Astrocyte (in vitro differentiated cells and primary cell): ENCODE results near the gene SAP130. TPM values are rescaled to one million over a fixed set of nuclear protein-coding genes. Genes with fewer than 3 reads are reported as not detected.

ENCODE experiments used
- DNase-seq: peaks from one replicate; pipeline ENCODE4 v3.0.0-alpha.2; 2010; ENCODE audit warnings: low read depth
- FAIRE-seq: peaks from 2 replicates; lab custom pipeline; 2011; peaks lifted over from hg19 to GRCh38; lab: Jason Lieb, UNC
- H2AFZ ChIP-seq: 2 replicates; pipeline ENCODE4 v1.6.0; 2012; ENCODE audit warnings: low read depth, low read length, inconsistent platforms
- H3K27ac ChIP-seq: 2 replicates; pipeline ENCODE4 v1.5.1; 2011; ENCODE audit warnings: low read depth, low read length, inconsistent platforms
- H3K27me3 ChIP-seq: 2 replicates; pipeline ENCODE4 v1.6.0; 2011; ENCODE audit warnings: low read length, inconsistent platforms; ENCODE audit not compliant: insufficient read depth
- H3K36me3 ChIP-seq: 2 replicates; pipeline ENCODE4 v1.5.1; 2011; ENCODE audit warnings: low read length, inconsistent platforms; ENCODE audit not compliant: insufficient read depth
- H3K4me1 ChIP-seq: 2 replicates; pipeline ENCODE4 v1.5.1; 2011; ENCODE audit warnings: low read length, inconsistent platforms; ENCODE audit not compliant: insufficient read depth
- H3K4me2 ChIP-seq: 2 replicates; pipeline ENCODE4 v1.6.0; 2012; ENCODE audit warnings: low read length, inconsistent platforms
- H3K4me3 ChIP-seq: 2 replicates; pipeline ENCODE4 v1.5.1; 2011; ENCODE audit warnings: low read depth, mild to moderate bottlenecking, low read length, inconsistent platforms; ENCODE audit not compliant: insufficient read depth
- H3K79me2 ChIP-seq: 2 replicates; pipeline ENCODE4 v1.6.0; 2012; ENCODE audit warnings: mild to moderate bottlenecking, low read length, inconsistent platforms; ENCODE audit not compliant: insufficient read depth
- H3K9ac ChIP-seq: 2 replicates; pipeline ENCODE4 v1.6.0; 2012; ENCODE audit warnings: mild to moderate bottlenecking, low read length, inconsistent platforms
- H3K9me3 ChIP-seq: 2 replicates; pipeline ENCODE4 v1.5.1; 2012; ENCODE audit warnings: low read depth, mild to moderate bottlenecking, low read length, inconsistent platforms; ENCODE audit not compliant: insufficient read depth
- H4K20me1 ChIP-seq: 2 replicates; pipeline ENCODE4 v1.6.0; 2012; ENCODE audit warnings: low read length, inconsistent platforms; ENCODE audit not compliant: insufficient read depth
- H3K27ac Mint-ChIP-seq: one replicate; pipeline ENCODE4 v1.8.0; 2021; ENCODE audit warnings: mild to moderate bottlenecking, mixed read lengths; ENCODE audit not compliant: unreplicated experiment
- H3K27me3 Mint-ChIP-seq: one replicate; pipeline ENCODE4 v1.8.0; 2021; ENCODE audit warnings: low read depth, mixed read lengths; ENCODE audit not compliant: unreplicated experiment
- H3K36me3 Mint-ChIP-seq: one replicate; pipeline ENCODE4 v1.8.0; 2021; ENCODE audit warnings: low read depth, mixed read lengths; ENCODE audit not compliant: unreplicated experiment
- H3K4me1 Mint-ChIP-seq: one replicate; pipeline ENCODE4 v1.8.0; 2021; ENCODE audit warnings: low read depth, mixed read lengths; ENCODE audit not compliant: unreplicated experiment
- H3K4me3 Mint-ChIP-seq: one replicate; pipeline ENCODE4 v1.8.0; 2021; ENCODE audit warnings: mild to moderate bottlenecking, moderate library complexity, mixed read lengths; ENCODE audit not compliant: unreplicated experiment
- H3K9me3 Mint-ChIP-seq: one replicate; pipeline ENCODE4 v1.8.0; 2021; ENCODE audit warnings: mild to moderate bottlenecking, mixed read lengths; ENCODE audit not compliant: unreplicated experiment
- EZH2 ChIP-seq: IDR thresholded peaks from 2 replicates; pipeline ENCODE4 v1.6.1; 2012; ENCODE audit warnings: mild to moderate bottlenecking, low read length, inconsistent platforms; ENCODE audit not compliant: insufficient read depth
- total RNA-seq: library from RNA; stranded (reverse); gene quantifications from 2 replicates; pipeline ENCODE4 v1.2.1, GENCODE V29; 2021
- TF ChIP-seq, protein P1 (sequence below): IDR thresholded peaks from 2 replicates; pipeline ENCODE4 v1.5.1; 2011; ENCODE audit warnings: low read depth, mild to moderate bottlenecking, inconsistent platforms, low read length, moderate library complexity; ENCODE audit not compliant: insufficient read depth

SAP130 gene
- total RNA-seq, 1 donor from 2014 or later = 24.6 TPM

DNA sequence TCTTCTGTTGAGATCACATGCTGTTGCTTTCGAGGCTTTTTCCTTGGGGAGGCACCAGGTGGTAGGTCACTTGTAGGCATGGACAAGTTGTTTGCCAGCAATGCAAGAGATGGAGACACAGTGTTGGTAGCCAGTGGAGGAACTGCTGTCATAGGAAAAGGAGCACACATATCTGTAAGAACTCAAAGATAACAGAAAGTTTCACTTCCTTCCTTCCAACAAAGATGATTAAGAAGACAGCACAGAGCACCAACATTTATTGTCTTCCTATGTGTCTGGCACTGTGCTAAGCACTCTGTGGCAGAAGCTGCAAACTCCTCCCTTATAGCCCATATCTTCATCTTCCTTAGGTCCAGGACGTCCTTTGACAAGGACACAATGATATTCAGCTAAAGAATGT, 77.6 kb downstream of the SAP130 start:
- Histone ChIP-seq H3K79me2 (no peaks in the 10 kb centered on the region), H3K4me1 (peaks cover 3% of the 10 kb centered on the region), H2AFZ (no peak overlapping the region), H3K27me3 (no peaks in the 10 kb centered on the region), H3K36me3 (peaks cover 49% of the 10 kb centered on the region), H3K4me3 (no peak overlapping the region), H3K4me2 (no peak overlapping the region), H3K9ac (no peak overlapping the region), H3K27ac (no peak overlapping the region), H3K9me3 (no peaks in the 10 kb centered on the region), H4K20me1 (peaks cover 13% of the 10 kb centered on the region)
- Mint-ChIP-seq H3K27me3 (no peaks in the 10 kb centered on the region), H3K36me3 (peaks cover 22% of the 10 kb centered on the region), H3K27ac (no peak overlapping the region), H3K4me3 (no peak overlapping the region), H3K9me3 (no peaks in the 10 kb centered on the region), H3K4me1 (no peaks in the 10 kb centered on the region)
- DNase-seq (no peak), FAIRE-seq (no peak)
- TF ChIP-seq, protein P1, sequence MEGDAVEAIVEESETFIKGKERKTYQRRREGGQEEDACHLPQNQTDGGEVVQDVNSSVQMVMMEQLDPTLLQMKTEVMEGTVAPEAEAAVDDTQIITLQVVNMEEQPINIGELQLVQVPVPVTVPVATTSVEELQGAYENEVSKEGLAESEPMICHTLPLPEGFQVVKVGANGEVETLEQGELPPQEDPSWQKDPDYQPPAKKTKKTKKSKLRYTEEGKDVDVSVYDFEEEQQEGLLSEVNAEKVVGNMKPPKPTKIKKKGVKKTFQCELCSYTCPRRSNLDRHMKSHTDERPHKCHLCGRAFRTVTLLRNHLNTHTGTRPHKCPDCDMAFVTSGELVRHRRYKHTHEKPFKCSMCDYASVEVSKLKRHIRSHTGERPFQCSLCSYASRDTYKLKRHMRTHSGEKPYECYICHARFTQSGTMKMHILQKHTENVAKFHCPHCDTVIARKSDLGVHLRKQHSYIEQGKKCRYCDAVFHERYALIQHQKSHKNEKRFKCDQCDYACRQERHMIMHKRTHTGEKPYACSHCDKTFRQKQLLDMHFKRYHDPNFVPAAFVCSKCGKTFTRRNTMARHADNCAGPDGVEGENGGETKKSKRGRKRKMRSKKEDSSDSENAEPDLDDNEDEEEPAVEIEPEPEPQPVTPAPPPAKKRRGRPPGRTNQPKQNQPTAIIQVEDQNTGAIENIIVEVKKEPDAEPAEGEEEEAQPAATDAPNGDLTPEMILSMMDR = no peak
- no peak for TF ChIP-seq EZH2

DNA sequence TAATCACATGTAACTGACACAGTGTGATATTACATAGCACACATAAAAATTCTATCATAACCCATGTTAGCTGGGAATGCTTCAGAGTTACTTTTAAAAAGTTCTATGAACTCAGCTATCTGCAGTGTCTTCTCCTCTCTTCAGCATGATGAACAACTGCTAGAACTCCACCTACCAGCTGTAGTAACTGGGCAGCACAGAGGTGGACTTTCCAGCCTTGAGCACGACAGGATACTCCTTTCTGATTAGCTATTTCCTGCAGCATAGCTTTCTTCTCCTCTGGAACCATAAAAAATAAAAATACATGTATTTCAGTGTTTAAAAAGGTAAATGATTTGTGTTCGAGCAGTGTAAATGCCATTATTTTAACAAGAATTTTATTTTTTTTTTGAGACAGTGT, 82.6 kb downstream of the SAP130 start:
- Histone ChIP-seq H3K4me1 (no peaks in the 10 kb centered on the region), H3K27me3 (no peaks in the 10 kb centered on the region), H3K4me2 (no peak overlapping the region), H3K79me2 (no peaks in the 10 kb centered on the region), H4K20me1 (no peaks in the 10 kb centered on the region), H3K36me3 (peaks cover 50% of the 10 kb centered on the region), H3K27ac (no peak overlapping the region), H3K9ac (no peak overlapping the region), H3K9me3 (no peaks in the 10 kb centered on the region), H2AFZ (no peak overlapping the region), H3K4me3 (no peak overlapping the region)
- no peak for TF ChIP-seq EZH2
- TF ChIP-seq, protein P1 = no peak
- no peaks in the 10 kb centered on the region for H3K4me1 Mint-ChIP-seq
- no peak overlapping the region for H3K27ac Mint-ChIP-seq
- DNase-seq = no peak
- no peaks in the 10 kb centered on the region for H3K27me3 Mint-ChIP-seq
- no peak overlapping the region for H3K4me3 Mint-ChIP-seq
- H3K9me3 Mint-ChIP-seq = no peaks in the 10 kb centered on the region
- peaks cover 23% of the 10 kb centered on the region for H3K36me3 Mint-ChIP-seq
- FAIRE-seq = no peak

DNA sequence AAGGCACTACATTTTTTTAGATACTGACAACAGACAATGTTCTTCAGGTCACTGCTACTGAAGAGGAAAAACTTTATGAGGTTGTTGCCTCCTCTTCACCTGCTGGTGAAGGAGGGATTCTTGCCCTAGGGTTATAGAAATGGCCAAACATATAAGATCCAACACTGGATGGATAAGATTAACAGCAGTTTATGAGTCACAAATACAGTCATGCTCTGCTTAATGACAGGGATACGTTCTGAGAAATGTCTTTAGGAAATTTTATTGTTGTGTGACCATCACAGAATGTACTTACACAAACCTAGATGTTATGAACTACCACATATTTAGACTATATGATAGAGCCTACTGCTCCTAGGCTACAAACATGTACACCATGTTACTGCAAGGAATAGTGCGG, 84.7 kb downstream of the SAP130 start:
- H3K9me3 Mint-ChIP-seq = no peaks in the 10 kb centered on the region
- H3K4me1 ChIP-seq = no peaks in the 10 kb centered on the region
- H4K20me1 ChIP-seq = no peaks in the 10 kb centered on the region
- no peaks in the 10 kb centered on the region for H3K27me3 Mint-ChIP-seq
- H3K27me3 ChIP-seq = no peaks in the 10 kb centered on the region
- TF ChIP-seq EZH2 = no peak
- TF ChIP-seq, protein P1 = no peak
- FAIRE-seq (no peak), DNase-seq (no peak)
- no peak overlapping the region for H3K4me3 ChIP-seq
- H3K36me3 ChIP-seq = peaks cover 34% of the 10 kb centered on the region
- no peaks in the 10 kb centered on the region for H3K79me2 ChIP-seq
- no peak overlapping the region for H3K27ac Mint-ChIP-seq
- H3K4me1 Mint-ChIP-seq = no peaks in the 10 kb centered on the region
- H3K27ac ChIP-seq = no peak overlapping the region
- H3K9me3 ChIP-seq = no peaks in the 10 kb centered on the region
- no peak overlapping the region for H3K4me2 ChIP-seq
- H3K9ac ChIP-seq = no peak overlapping the region
- H3K36me3 Mint-ChIP-seq = peaks cover 19% of the 10 kb centered on the region
- H2AFZ ChIP-seq = no peak overlapping the region
- H3K4me3 Mint-ChIP-seq = no peak overlapping the region
